ENCODE results near the gene ISY1. TPM values are rescaled to one million over a fixed set of nuclear protein-coding genes. Genes with fewer than 3 reads are reported as not detected.
A peak's percentile ranks its signal among the peaks of the same experiment; 100 is the strongest.
"Not testable (repeated sequence)": the region's sequence is repeated elsewhere in the genome, so short reads cannot be mapped to it uniquely, and the experiment has no call there.

The ISY1 gene
- total RNA-seq, 4 donors from 2014 or later: 4.1 to 39.3 (median 22.3) TPM

DNA sequence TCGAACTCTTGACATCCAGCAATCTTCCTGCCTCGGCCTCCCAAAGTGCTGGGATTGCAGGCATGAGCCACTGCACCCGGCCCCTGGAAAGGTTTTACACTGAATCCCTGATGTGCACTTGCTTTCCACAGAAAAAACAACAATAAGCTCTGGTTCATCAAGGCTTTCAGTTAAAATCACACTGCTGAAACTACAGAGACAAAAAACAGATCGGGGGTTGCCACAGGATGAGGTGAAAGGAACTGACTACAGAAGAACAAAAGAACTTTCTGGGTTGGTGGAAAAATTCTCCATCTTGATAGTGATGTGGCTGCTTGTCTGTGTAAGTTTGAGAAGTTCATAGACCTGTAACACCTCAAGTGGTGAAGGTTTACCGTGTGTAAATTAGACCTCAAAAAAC is 42.1 kb downstream of the ISY1 start:
- Histone ChIP-seq H3K4me1 (peaks cover 0 to 6% of the 10 kb centered on the region in 2 donors), H3K27ac (peak overlapping the region in 1 of 2 donors; percentile 87), H3K27me3 (no peaks in the 10 kb centered on the region), H3K4me3 (no peak overlapping the region), H3K36me3 (no peaks in the 10 kb centered on the region), H3K9me3 (no peaks in the 10 kb centered on the region)
- intact Hi-C loops (cut with DNase I; ENCODE audit: low total_unique reads): no loop called here
- no peak for DNase-seq
- TF ChIP-seq, protein P1, sequence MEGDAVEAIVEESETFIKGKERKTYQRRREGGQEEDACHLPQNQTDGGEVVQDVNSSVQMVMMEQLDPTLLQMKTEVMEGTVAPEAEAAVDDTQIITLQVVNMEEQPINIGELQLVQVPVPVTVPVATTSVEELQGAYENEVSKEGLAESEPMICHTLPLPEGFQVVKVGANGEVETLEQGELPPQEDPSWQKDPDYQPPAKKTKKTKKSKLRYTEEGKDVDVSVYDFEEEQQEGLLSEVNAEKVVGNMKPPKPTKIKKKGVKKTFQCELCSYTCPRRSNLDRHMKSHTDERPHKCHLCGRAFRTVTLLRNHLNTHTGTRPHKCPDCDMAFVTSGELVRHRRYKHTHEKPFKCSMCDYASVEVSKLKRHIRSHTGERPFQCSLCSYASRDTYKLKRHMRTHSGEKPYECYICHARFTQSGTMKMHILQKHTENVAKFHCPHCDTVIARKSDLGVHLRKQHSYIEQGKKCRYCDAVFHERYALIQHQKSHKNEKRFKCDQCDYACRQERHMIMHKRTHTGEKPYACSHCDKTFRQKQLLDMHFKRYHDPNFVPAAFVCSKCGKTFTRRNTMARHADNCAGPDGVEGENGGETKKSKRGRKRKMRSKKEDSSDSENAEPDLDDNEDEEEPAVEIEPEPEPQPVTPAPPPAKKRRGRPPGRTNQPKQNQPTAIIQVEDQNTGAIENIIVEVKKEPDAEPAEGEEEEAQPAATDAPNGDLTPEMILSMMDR (IDR thresholded peaks at IDR 0.05): no peak

- Histone ChIP-seq H3K4me3 (no peak overlapping the region), H3K27me3 (no peaks in the 10 kb centered on the region), H3K4me1 (peaks cover 0 to 6% of the 10 kb centered on the region in 2 donors), H3K36me3 (no peaks in the 10 kb centered on the region), H3K27ac (peak overlapping the region in 1 of 2 donors; percentile 42), H3K9me3 (no peaks in the 10 kb centered on the region)
- intact Hi-C loops (cut with DNase I; ENCODE audit: low total_unique reads): no loop called here
- TF ChIP-seq POLR2A (IDR thresholded peaks at IDR 0.05): no peak
- TF ChIP-seq, protein P1 (IDR thresholded peaks at IDR 0.05): no peak
- no peak for DNase-seq
Observed at GRCh38 chr3:129117134-129117533, 43.7 kb downstream of the ISY1 start.

GRCh38 chr3:129116482-129116946 is 44.3 kb downstream of the ISY1 start:
- no peak for DNase-seq
- intact Hi-C loops (cut with DNase I; ENCODE audit: low total_unique reads): no loop called here
- Histone ChIP-seq H3K9me3 (no peaks in the 10 kb centered on the region), H3K27me3 (no peaks in the 10 kb centered on the region), H3K4me1 (peaks cover 0 to 6% of the 10 kb centered on the region in 2 donors), H3K36me3 (no peaks in the 10 kb centered on the region), H3K27ac (peak overlapping the region in 1 of 2 donors; percentile 42), H3K4me3 (no peak overlapping the region)
- TF ChIP-seq, protein P1 (IDR thresholded peaks at IDR 0.05): no peak
- no peak for TF ChIP-seq POLR2A (IDR thresholded peaks at IDR 0.05)

- no peak for DNase-seq
- Histone ChIP-seq H3K9me3 (no peaks in the 10 kb centered on the region), H3K27ac (no peak overlapping the region), H3K36me3 (no peaks in the 10 kb centered on the region), H3K27me3 (no peaks in the 10 kb centered on the region), H3K4me3 (no peak overlapping the region), H3K4me1 (peaks cover 0 to 2% of the 10 kb centered on the region in 2 donors)
- intact Hi-C loops (cut with DNase I; ENCODE audit: low total_unique reads): no loop called here
- TF ChIP-seq, protein P1 (IDR thresholded peaks at IDR 0.05): no peak
- TF ChIP-seq POLR2A (IDR thresholded peaks at IDR 0.05): no peak
Observed at GRCh38 chr3:129114455-129114854, 46.4 kb downstream of the ISY1 start.

DNA sequence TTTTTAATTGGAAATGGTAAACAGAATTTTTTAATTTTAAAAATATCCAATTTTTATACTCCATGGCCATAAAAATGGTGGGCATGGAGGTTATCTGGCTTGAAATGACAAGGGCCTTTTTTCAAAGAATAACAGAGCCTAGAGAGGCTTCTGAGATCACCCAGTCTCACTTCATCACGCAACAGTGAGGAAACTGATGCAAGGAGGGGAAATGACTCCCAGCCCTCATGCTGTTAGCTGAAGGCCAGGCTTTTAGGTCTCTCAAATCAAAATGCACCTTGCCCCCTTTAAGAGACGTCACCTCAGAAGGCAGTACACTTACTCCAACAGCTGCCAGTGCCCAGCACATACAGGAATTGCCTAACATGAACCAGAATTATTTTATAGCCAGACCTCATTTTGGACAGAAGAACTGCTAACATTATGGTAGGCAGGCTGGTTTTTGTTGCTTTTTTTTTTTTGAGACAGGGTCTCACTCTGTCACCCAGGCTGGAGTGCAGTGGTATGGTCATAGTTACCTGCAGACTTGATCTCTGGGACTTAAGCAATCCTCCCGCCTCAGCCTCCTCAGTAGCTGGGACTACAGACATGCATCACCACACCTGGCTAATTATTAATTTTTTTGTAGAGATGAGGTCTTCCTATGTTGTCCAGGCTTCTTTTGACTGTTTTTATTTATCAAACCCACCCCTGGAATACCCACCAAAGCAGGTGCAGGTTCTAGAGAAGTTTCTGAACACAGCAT is 48.4 kb downstream of the ISY1 start:
- TF ChIP-seq, protein P1 (IDR thresholded peaks at IDR 0.05): no peak
- TF ChIP-seq POLR2A (IDR thresholded peaks at IDR 0.05): no peak
- Histone ChIP-seq H3K36me3 (no peaks in the 10 kb centered on the region), H3K4me1 (no peaks in the 10 kb centered on the region), H3K27ac (no peak overlapping the region), H3K9me3 (no peaks in the 10 kb centered on the region), H3K4me3 (no peak overlapping the region), H3K27me3 (no peaks in the 10 kb centered on the region)
- intact Hi-C loops (cut with DNase I; ENCODE audit: low total_unique reads): no loop called here
- no peak for DNase-seq

- H3K4me1 ChIP-seq; DNase-seq; intact Hi-C loops (cut with DNase I; ENCODE audit: low total_unique reads); H3K36me3 ChIP-seq; H3K27me3 ChIP-seq; H3K27ac ChIP-seq; H3K4me3 ChIP-seq; H3K9me3 ChIP-seq: not testable (repeated sequence)
Observed at GRCh38 chr3:129111076-129111780, 49.6 kb downstream of the ISY1 start.
